Measurements from ENCODE around the gene SLC38A3.
"Not testable (repeated sequence)": the region's sequence is repeated elsewhere in the genome, so short reads cannot be mapped to it uniquely, and the experiment has no call there.

The SLC38A3 gene

DNA sequence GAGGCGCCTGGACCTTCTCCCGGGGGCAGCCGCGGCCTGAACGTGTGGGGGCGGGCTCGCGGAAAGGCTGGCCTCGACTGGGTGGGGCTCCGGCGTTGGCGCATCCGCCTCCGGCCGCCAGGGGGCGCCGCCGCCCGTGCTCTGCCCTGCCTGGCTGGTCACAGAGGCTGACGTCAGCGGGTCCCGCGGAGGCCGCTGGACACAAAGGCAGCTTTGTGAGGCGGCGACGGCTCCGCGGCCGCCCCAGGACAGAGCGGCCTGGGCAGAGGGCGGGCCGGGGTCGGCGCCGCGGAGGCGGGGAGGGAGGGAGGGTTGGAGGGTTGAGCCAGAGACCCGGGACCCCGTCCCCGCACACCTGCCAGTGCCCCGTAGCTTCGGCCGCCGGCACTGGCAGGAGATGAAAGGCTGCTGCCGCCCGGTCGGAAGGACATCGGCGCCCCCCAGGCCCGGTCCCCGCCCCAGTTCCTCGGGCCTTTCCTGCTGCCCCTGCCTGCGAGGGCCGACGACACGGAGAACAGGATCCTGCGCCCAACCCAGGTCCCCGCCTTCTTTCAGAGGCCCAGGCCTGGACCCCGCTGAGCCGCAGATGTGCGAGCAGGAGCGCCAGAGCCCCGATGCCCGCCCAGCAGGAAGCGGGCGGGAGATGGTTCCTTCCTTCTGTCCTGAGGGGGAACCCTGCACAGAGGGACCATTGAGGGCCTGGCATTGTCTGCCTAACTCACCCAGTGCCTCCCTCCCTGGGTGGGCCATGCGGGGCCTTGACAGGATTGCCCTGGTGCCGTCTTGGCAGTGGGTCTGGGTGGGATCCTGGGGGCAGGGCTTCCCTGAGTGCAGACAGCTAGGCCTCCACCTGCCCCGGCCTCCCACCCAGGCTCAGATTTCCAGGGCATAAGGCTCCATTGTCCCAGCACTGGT lies 55.2 kb downstream of the SLC38A3 start:
- DNase-seq (ENCODE audit: low read depth in 1 of 2, low spot score in 1 of 2): peak; percentile 76 to 80
- Histone ChIP-seq H3K27ac (replicated peaks) (no peak overlapping the region), H3K4me3 (replicated peaks; ENCODE audit: insufficient read depth, low read length) (peak overlapping the region; percentile 43), H3K27me3 (ENCODE audit: insufficient read depth, poor library complexity, severe bottlenecking) (no peaks in the 10 kb centered on the region)
- TF ChIP-seq, protein P1, sequence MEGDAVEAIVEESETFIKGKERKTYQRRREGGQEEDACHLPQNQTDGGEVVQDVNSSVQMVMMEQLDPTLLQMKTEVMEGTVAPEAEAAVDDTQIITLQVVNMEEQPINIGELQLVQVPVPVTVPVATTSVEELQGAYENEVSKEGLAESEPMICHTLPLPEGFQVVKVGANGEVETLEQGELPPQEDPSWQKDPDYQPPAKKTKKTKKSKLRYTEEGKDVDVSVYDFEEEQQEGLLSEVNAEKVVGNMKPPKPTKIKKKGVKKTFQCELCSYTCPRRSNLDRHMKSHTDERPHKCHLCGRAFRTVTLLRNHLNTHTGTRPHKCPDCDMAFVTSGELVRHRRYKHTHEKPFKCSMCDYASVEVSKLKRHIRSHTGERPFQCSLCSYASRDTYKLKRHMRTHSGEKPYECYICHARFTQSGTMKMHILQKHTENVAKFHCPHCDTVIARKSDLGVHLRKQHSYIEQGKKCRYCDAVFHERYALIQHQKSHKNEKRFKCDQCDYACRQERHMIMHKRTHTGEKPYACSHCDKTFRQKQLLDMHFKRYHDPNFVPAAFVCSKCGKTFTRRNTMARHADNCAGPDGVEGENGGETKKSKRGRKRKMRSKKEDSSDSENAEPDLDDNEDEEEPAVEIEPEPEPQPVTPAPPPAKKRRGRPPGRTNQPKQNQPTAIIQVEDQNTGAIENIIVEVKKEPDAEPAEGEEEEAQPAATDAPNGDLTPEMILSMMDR (IDR thresholded peaks at IDR 0.05; ENCODE audit: insufficient read depth, low read length): peak; percentile 79
- no peak for TF ChIP-seq GABPA (IDR thresholded peaks at IDR 0.05; ENCODE audit: low read depth)
- TF ChIP-seq POLR2AphosphoS5 (IDR thresholded peaks at IDR 0.05; ENCODE audit: low read depth): peak; percentile 79
- TF ChIP-seq, protein P2, sequence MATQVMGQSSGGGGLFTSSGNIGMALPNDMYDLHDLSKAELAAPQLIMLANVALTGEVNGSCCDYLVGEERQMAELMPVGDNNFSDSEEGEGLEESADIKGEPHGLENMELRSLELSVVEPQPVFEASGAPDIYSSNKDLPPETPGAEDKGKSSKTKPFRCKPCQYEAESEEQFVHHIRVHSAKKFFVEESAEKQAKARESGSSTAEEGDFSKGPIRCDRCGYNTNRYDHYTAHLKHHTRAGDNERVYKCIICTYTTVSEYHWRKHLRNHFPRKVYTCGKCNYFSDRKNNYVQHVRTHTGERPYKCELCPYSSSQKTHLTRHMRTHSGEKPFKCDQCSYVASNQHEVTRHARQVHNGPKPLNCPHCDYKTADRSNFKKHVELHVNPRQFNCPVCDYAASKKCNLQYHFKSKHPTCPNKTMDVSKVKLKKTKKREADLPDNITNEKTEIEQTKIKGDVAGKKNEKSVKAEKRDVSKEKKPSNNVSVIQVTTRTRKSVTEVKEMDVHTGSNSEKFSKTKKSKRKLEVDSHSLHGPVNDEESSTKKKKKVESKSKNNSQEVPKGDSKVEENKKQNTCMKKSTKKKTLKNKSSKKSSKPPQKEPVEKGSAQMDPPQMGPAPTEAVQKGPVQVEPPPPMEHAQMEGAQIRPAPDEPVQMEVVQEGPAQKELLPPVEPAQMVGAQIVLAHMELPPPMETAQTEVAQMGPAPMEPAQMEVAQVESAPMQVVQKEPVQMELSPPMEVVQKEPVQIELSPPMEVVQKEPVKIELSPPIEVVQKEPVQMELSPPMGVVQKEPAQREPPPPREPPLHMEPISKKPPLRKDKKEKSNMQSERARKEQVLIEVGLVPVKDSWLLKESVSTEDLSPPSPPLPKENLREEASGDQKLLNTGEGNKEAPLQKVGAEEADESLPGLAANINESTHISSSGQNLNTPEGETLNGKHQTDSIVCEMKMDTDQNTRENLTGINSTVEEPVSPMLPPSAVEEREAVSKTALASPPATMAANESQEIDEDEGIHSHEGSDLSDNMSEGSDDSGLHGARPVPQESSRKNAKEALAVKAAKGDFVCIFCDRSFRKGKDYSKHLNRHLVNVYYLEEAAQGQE (IDR thresholded peaks at IDR 0.05; ENCODE audit: insufficient replicate concordance, low read depth): no peak
- TF ChIP-seq SPI1 (IDR thresholded peaks at IDR 0.05; ENCODE audit: borderline replicate concordance, low read depth): no peak

DNA sequence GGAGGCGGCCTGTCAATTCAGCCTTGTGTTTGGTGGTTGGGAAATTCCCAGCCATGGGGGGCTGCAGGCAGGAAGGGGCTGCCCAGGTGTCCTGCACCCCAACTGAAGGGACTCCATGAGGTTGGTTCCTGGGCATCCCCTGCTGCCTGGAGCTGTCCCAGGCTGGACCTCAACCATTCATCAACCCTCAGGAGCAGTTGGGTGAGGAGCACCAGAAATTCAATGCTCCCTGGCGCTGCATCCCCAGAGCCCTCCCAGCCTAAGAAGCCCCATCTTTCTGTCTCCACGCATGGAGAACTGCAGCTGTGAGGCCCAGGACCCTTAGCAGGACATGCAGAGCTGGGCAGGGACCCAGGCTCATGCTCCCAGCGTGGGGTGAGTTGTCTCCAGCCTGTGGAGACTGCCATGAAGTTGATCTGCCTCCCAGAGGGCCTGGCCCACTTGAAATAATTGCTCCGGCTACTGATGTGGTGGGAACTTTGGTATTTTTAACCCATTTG lies 55.9 kb downstream of the SLC38A3 start:
- Histone ChIP-seq H3K27me3 (ENCODE audit: insufficient read depth, poor library complexity, severe bottlenecking) (no peaks in the 10 kb centered on the region), H3K27ac (replicated peaks) (no peak overlapping the region), H3K4me3 (replicated peaks; ENCODE audit: insufficient read depth, low read length) (no peak overlapping the region)
- TF ChIP-seq SPI1 (IDR thresholded peaks at IDR 0.05; ENCODE audit: borderline replicate concordance, low read depth) (no peak), POLR2AphosphoS5 (IDR thresholded peaks at IDR 0.05; ENCODE audit: low read depth) (no peak), GABPA (IDR thresholded peaks at IDR 0.05; ENCODE audit: low read depth) (no peak)
- TF ChIP-seq, protein P2 (IDR thresholded peaks at IDR 0.05; ENCODE audit: insufficient replicate concordance, low read depth): no peak
- TF ChIP-seq, protein P1 (IDR thresholded peaks at IDR 0.05; ENCODE audit: insufficient read depth, low read length): no peak
- DNase-seq (ENCODE audit: low read depth in 1 of 2, low spot score in 1 of 2): no peak

DNA sequence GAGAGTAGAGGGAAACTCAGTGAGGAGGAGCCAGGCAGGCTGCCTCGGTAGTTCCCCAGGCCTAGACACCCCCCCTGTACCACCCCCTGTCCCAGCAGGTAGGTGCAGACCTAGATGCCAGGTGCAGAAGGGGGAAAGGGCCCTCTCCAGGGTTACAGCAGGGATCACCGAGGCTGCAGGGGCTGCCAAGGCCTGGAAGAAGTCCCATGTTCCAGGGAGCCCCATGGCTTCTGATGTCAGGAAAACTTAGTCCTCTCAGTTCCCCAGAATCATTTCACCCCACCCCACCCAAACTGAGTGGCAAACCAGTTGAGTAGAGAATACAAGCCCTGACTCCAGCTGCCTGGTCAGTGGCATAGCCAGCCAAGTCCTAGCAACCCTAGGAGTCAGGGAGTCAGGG lies 56.4 kb downstream of the SLC38A3 start:
- no peak overlapping the region for H3K4me3 ChIP-seq (replicated peaks; ENCODE audit: insufficient read depth, low read length)
- DNase-seq (ENCODE audit: low read depth in 1 of 2, low spot score in 1 of 2): no peak
- H3K27ac ChIP-seq (replicated peaks): no peak overlapping the region
- TF ChIP-seq, protein P1 (IDR thresholded peaks at IDR 0.05; ENCODE audit: insufficient read depth, low read length): no peak
- no peak for TF ChIP-seq POLR2AphosphoS5 (IDR thresholded peaks at IDR 0.05; ENCODE audit: low read depth)
- TF ChIP-seq GABPA (IDR thresholded peaks at IDR 0.05; ENCODE audit: low read depth): no peak
- TF ChIP-seq, protein P2 (IDR thresholded peaks at IDR 0.05; ENCODE audit: insufficient replicate concordance, low read depth): no peak
- TF ChIP-seq SPI1 (IDR thresholded peaks at IDR 0.05; ENCODE audit: borderline replicate concordance, low read depth): no peak
- peaks cover 2% of the 10 kb centered on the region for H3K27me3 ChIP-seq (ENCODE audit: insufficient read depth, poor library complexity, severe bottlenecking)

DNA sequence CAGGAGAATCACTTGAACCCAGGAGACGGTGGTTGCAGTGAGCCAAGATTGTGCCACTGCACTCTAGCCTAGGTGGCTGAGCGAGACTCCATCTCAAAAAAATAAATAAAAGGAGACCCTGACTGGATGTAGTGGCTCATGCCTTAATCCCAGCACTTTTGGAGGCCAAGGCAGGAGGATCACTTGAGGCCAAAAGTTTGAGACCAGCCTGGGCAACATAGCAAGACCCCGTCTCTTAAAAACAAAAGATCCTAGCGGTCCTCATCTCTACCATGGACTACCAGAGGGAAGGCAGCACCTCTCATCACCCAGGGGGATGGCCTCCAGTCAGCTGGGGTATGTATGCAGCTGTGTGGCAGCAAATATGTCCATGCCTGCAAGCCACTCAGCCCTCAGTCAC lies 57.1 kb downstream of the SLC38A3 start:
- DNase-seq (ENCODE audit: low read depth in 1 of 2, low spot score in 1 of 2); H3K27me3 ChIP-seq (ENCODE audit: insufficient read depth, poor library complexity, severe bottlenecking); H3K4me3 ChIP-seq (replicated peaks; ENCODE audit: insufficient read depth, low read length); H3K27ac ChIP-seq (replicated peaks): not testable (repeated sequence)

All from HL-60 (cell line).